ENCODE results near the gene FHIP2A. TPM values are rescaled to one million over a fixed set of nuclear protein-coding genes. Genes with fewer than 3 reads are reported as not detected.

Gene FHIP2A
- polyA plus RNA-seq, 1 donor (not counting 4 experiments of a cell fraction or from before 2014, with no cell fraction given), result 14.9 TPM

GRCh38 chr10:114802177-114802576, 19.4 kb upstream of the FHIP2A start:
- DNase-seq (ENCODE audit: low read depth, low spot score) (no peak), FAIRE-seq (no peak)
- Histone ChIP-seq H3K9me3 (ENCODE audit: control insufficient read depth, low read depth, low read length) (no peaks in the 10 kb centered on the region), H3K9ac (ENCODE audit: control insufficient read depth, extremely low read depth, insufficient read depth, low read length) (no peak overlapping the region), H3K4me1 (ENCODE audit: control insufficient read depth, extremely low read depth, insufficient read depth, low read length) (no peaks in the 10 kb centered on the region), H4K20me1 (ENCODE audit: control insufficient read depth, extremely low read depth, insufficient read depth, low read length) (no peaks in the 10 kb centered on the region), H3K79me2 (ENCODE audit: control insufficient read depth, insufficient read depth, low read length) (no peaks in the 10 kb centered on the region), H2AFZ (ENCODE audit: control insufficient read depth, low read length) (no peak overlapping the region), H3K4me3 (ENCODE audit: control insufficient read depth in 2 of 3, extremely low read depth in 1 of 3, insufficient read depth in 2 of 3, low read depth in 1 of 3, low read length in 3 of 3) (no peak overlapping the region), H3K27me3 (ENCODE audit: control insufficient read depth, extremely low read depth, insufficient read depth, low read length) (no peaks in the 10 kb centered on the region), H3K4me2 (ENCODE audit: control insufficient read depth, extremely low read depth, insufficient read depth, low read depth, low read length) (no peak overlapping the region), H3K9me1 (ENCODE audit: control insufficient read depth, extremely low read depth, insufficient read depth, low read length) (no peaks in the 10 kb centered on the region), H3K27ac (ENCODE audit: control insufficient read depth, insufficient read depth, low read length) (no peak overlapping the region), H3K36me3 (ENCODE audit: control insufficient read depth in 2 of 2, extremely low read depth in 1 of 2, insufficient read depth in 2 of 2, low read length in 2 of 2) (no peaks in the 10 kb centered on the region)
- no peak for TF ChIP-seq EZH2 (IDR thresholded peaks at IDR 0.05; ENCODE audit: low read length)
- TF ChIP-seq, protein P1, sequence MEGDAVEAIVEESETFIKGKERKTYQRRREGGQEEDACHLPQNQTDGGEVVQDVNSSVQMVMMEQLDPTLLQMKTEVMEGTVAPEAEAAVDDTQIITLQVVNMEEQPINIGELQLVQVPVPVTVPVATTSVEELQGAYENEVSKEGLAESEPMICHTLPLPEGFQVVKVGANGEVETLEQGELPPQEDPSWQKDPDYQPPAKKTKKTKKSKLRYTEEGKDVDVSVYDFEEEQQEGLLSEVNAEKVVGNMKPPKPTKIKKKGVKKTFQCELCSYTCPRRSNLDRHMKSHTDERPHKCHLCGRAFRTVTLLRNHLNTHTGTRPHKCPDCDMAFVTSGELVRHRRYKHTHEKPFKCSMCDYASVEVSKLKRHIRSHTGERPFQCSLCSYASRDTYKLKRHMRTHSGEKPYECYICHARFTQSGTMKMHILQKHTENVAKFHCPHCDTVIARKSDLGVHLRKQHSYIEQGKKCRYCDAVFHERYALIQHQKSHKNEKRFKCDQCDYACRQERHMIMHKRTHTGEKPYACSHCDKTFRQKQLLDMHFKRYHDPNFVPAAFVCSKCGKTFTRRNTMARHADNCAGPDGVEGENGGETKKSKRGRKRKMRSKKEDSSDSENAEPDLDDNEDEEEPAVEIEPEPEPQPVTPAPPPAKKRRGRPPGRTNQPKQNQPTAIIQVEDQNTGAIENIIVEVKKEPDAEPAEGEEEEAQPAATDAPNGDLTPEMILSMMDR (optimal IDR thresholded peaks at IDR 0.05 in 1 of 3, IDR thresholded peaks at IDR 0.05 in 1 of 3, conservative IDR thresholded peaks at IDR 0.05 in 1 of 3; ENCODE audit: extremely low read depth in 1 of 3, insufficient read depth in 2 of 3, low read length in 3 of 3), result no peak
- dilution Hi-C loops (cut with MboI; ENCODE audit: extremely low pct_ligation_motif_present, low sequenced_read_pairs), result no loop called here

DNA sequence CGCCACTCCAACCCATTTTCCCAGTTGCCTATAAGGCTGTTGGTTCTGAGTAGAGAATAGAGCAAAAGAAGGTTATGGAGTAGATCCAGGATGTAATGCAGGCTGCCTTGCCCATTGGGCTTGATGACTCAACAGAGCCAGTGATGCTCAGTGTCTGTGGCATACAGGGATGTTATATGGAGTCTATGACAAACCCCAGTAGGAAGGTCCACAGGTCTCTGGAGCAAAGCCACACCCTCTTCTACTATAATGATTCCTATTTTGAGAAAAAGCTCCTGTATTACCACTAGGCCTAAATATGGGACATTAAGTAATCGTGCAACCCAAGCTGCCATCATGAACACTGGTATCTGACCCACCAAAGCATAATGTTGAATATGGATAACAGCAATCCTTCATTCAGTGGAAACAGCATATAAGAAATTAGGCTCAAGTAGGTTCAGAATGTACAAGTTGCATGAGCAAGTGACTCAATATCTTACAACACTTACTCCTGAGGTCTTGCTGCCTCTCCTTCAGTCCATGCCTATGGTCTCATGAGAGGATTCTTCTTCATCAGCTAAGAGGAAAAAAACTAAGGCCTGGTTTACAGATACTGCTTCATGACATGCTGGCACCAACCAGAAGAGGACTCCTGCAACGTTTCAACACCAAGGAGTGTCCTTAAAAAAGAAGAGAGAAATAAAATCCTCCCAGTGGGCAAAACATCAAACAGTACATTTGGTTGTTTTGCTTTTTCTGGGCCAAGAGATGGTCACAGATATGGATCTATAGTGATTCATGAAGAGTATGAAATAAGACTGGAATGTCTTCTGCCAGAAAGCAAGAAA, 14.8 kb upstream of the FHIP2A start:
- no peaks in the 10 kb centered on the region for H3K9me1 ChIP-seq (ENCODE audit: control insufficient read depth, extremely low read depth, insufficient read depth, low read length)
- no peaks in the 10 kb centered on the region for H3K4me1 ChIP-seq (ENCODE audit: control insufficient read depth, extremely low read depth, insufficient read depth, low read length)
- no peaks in the 10 kb centered on the region for H3K36me3 ChIP-seq (ENCODE audit: control insufficient read depth in 2 of 2, extremely low read depth in 1 of 2, insufficient read depth in 2 of 2, low read length in 2 of 2)
- no peaks in the 10 kb centered on the region for H4K20me1 ChIP-seq (ENCODE audit: control insufficient read depth, extremely low read depth, insufficient read depth, low read length)
- H3K9ac ChIP-seq (ENCODE audit: control insufficient read depth, extremely low read depth, insufficient read depth, low read length), result no peak overlapping the region
- no peaks in the 10 kb centered on the region for H3K9me3 ChIP-seq (ENCODE audit: control insufficient read depth, low read depth, low read length)
- no peak for TF ChIP-seq EZH2 (IDR thresholded peaks at IDR 0.05; ENCODE audit: low read length)
- TF ChIP-seq, protein P1 (optimal IDR thresholded peaks at IDR 0.05 in 1 of 3, IDR thresholded peaks at IDR 0.05 in 1 of 3, conservative IDR thresholded peaks at IDR 0.05 in 1 of 3; ENCODE audit: extremely low read depth in 1 of 3, insufficient read depth in 2 of 3, low read length in 3 of 3), result no peak
- DNase-seq (ENCODE audit: low read depth, low spot score) (no peak), FAIRE-seq (no peak)
- H3K79me2 ChIP-seq (ENCODE audit: control insufficient read depth, insufficient read depth, low read length), result no peaks in the 10 kb centered on the region
- no peak overlapping the region for H2AFZ ChIP-seq (ENCODE audit: control insufficient read depth, low read length)
- dilution Hi-C loops (cut with MboI; ENCODE audit: extremely low pct_ligation_motif_present, low sequenced_read_pairs), result no loop called here
- H3K4me2 ChIP-seq (ENCODE audit: control insufficient read depth, extremely low read depth, insufficient read depth, low read depth, low read length), result no peak overlapping the region
- H3K4me3 ChIP-seq (ENCODE audit: control insufficient read depth in 2 of 3, extremely low read depth in 1 of 3, insufficient read depth in 2 of 3, low read depth in 1 of 3, low read length in 3 of 3), result no peak overlapping the region
- no peaks in the 10 kb centered on the region for H3K27me3 ChIP-seq (ENCODE audit: control insufficient read depth, extremely low read depth, insufficient read depth, low read length)
- H3K27ac ChIP-seq (ENCODE audit: control insufficient read depth, insufficient read depth, low read length), result no peak overlapping the region
